H1 (cell line): ENCODE data around the gene CANT1. TPM values are rescaled to one million over a fixed set of nuclear protein-coding genes. Genes with fewer than 3 reads are reported as not detected.

Experiments used
- CTCF ChIA-PET: fragments of 300-600 bp; sonication (Branson Sonifier 250); formaldehyde crosslinking; loops from one replicate; lab custom pipeline; 2021; ENCODE audit not compliant: partially characterized antibody; lab: Charles Lee
- POLR2A ChIA-PET: fragments of 300-600 bp; sonication (Branson Sonifier 250); formaldehyde crosslinking; loops from one replicate; lab custom pipeline; 2021; ENCODE audit warnings: inconsistent platforms; ENCODE audit not compliant: partially characterized antibody; lab: Charles Lee
- DNase-seq, 2 experiments: peaks; one replicate each; pipeline versions ENCODE4 v3.0.0 to v3.0.0-alpha.2; 2010 to 2022; ENCODE audit warnings: low spot score in 2 of 2, low read depth in 1 of 2, mixed read lengths in 1 of 2
- FAIRE-seq: peaks from 2 replicates; lab custom pipeline; 2011; peaks lifted over from hg19 to GRCh38; lab: Jason Lieb, UNC
- H2AFZ ChIP-seq: 2 replicates; pipeline ENCODE4 v1.8.1; 2012; ENCODE audit warnings: low read length, inconsistent platforms
- H2AK5ac ChIP-seq: 2 replicates; pipeline ENCODE4 v1.6.1; 2013; ENCODE audit warnings: low read depth, low read length
- H2BK120ac ChIP-seq: replicated peaks from 2 replicates; pipeline ENCODE3; 2013; ENCODE audit warnings: low read depth, low read length, inconsistent platforms
- H2BK12ac ChIP-seq: 2 replicates; pipeline ENCODE4 v1.6.1; 2013; ENCODE audit warnings: low read depth, low read length
- H2BK15ac ChIP-seq: 2 replicates; pipeline ENCODE4 v1.6.1; 2013; ENCODE audit warnings: low read length
- H2BK20ac ChIP-seq: 2 replicates; pipeline ENCODE4 v1.6.1; 2013; ENCODE audit warnings: low read length
- H2BK5ac ChIP-seq: 2 replicates; pipeline ENCODE4 v1.6.1; 2013; ENCODE audit warnings: low read depth, low read length
- H3K14ac ChIP-seq: 2 replicates; pipeline ENCODE4 v1.6.1; 2013; ENCODE audit warnings: inconsistent platforms; ENCODE audit not compliant: insufficient read length
- H3K18ac ChIP-seq: 2 replicates; pipeline ENCODE4 v1.6.1; 2013; ENCODE audit warnings: low read length; ENCODE audit errors: extremely low read depth
- H3K23ac ChIP-seq: 2 replicates; pipeline ENCODE4 v1.6.1; 2013; ENCODE audit warnings: inconsistent platforms; ENCODE audit not compliant: insufficient read length
- H3K23me2 ChIP-seq: 2 replicates; pipeline ENCODE4 v1.6.1; 2013; ENCODE audit warnings: low read depth, low read length
- H3K27ac ChIP-seq: 2 replicates; pipeline ENCODE4 v1.6.1; 2011; ENCODE audit warnings: low read depth, low read length, inconsistent platforms
- H3K27me3 ChIP-seq, 4 experiments: replicated peaks in 1 of 4; 1 replicate in 1 of 4; 2 replicates in 3 of 4; pipeline versions ENCODE4 v1.6.1 to v1.8.1; 2011 to 2013; ENCODE audit warnings: low read length in 3 of 4, mild to moderate bottlenecking in 3 of 4, inconsistent platforms in 2 of 4, mixed read lengths in 2 of 4, moderate library complexity in 1 of 4; ENCODE audit not compliant: control insufficient read depth in 3 of 4, insufficient read depth in 3 of 4; ENCODE audit errors: extremely low read depth in 1 of 4
- H3K36me3 ChIP-seq, 4 experiments: 2 replicates each; pipeline versions ENCODE4 v1.6.1 to v1.8.1; 2011 to 2013; ENCODE audit warnings: mild to moderate bottlenecking in 4 of 4, low read length in 3 of 4, moderate library complexity in 2 of 4, control low read depth in 1 of 4, inconsistent platforms in 1 of 4; ENCODE audit not compliant: insufficient read depth in 4 of 4, control insufficient read depth in 2 of 4
- H3K4ac ChIP-seq: replicated peaks from 2 replicates; pipeline ENCODE3; 2013; ENCODE audit warnings: low read length, low read depth, mixed read lengths, inconsistent platforms; ENCODE audit not compliant: insufficient read length
- H3K4me1 ChIP-seq, 4 experiments: replicated peaks in 1 of 4; 1 replicate in 1 of 4; 2 replicates in 3 of 4; pipeline versions ENCODE4 v1.6.1 to v1.8.1; 2011 to 2013; ENCODE audit warnings: low read length in 3 of 4, inconsistent platforms in 2 of 4, mixed read lengths in 1 of 4; ENCODE audit not compliant: insufficient read depth in 4 of 4, control insufficient read depth in 3 of 4
- H3K4me2 ChIP-seq, 2 experiments: 2 replicates each; pipeline versions ENCODE4 v1.6.1 to v1.8.1; 2011 to 2013; ENCODE audit warnings: low read depth in 2 of 2, low read length in 2 of 2, control low read depth in 1 of 2, inconsistent platforms in 1 of 2, mild to moderate bottlenecking in 1 of 2; ENCODE audit not compliant: insufficient read depth in 1 of 2
- H3K4me3 ChIP-seq, 4 experiments: fragments of 200-600, 300-600 bp in 1 of 4; sonication (generic), shearing (Covaris generic), sonication (Bioruptor Twin) in 1 of 4; 2 replicates each; pipeline versions ENCODE4 v1.5.1 to v1.8.1; 2011 to 2016; ENCODE audit warnings: low read length in 4 of 4, low read depth in 3 of 4, control low read depth in 2 of 4, inconsistent platforms in 2 of 4, mild to moderate bottlenecking in 2 of 4, mixed read lengths in 1 of 4, moderate library complexity in 1 of 4; ENCODE audit not compliant: insufficient read depth in 2 of 4; ENCODE audit errors: extremely low read depth in 1 of 4
- H3K56ac ChIP-seq: replicated peaks from 2 replicates; pipeline ENCODE3; 2013; ENCODE audit warnings: low read depth, mild to moderate bottlenecking, mixed read lengths, low read length, inconsistent platforms; ENCODE audit not compliant: insufficient read length
- H3K79me1 ChIP-seq: 2 replicates; pipeline ENCODE4 v1.6.1; 2013; ENCODE audit warnings: low read depth, low read length, control low read depth
- H3K79me2 ChIP-seq, 2 experiments: 2 replicates each; pipeline versions ENCODE4 v1.6.1 to v1.8.1; 2012 to 2013; ENCODE audit warnings: low read length in 2 of 2, mild to moderate bottlenecking in 2 of 2, inconsistent platforms in 1 of 2; ENCODE audit not compliant: insufficient read depth in 2 of 2, control insufficient read depth in 1 of 2
- H3K9ac ChIP-seq, 4 experiments: replicated peaks in 1 of 4; 1 replicate in 1 of 4; 2 replicates in 3 of 4; pipeline versions ENCODE4 v1.6.1 to v1.8.1; 2011 to 2013; ENCODE audit warnings: low read depth in 3 of 4, low read length in 3 of 4, control low read depth in 2 of 4, mild to moderate bottlenecking in 2 of 4, moderate library complexity in 2 of 4, inconsistent platforms in 1 of 4; ENCODE audit errors: extremely low read depth in 1 of 4
- H3K9me3 ChIP-seq, 2 experiments: 2 replicates each; pipeline versions ENCODE4 v1.6.1 to v1.8.1; 2012 to 2013; ENCODE audit warnings: mild to moderate bottlenecking in 2 of 2, moderate library complexity in 2 of 2, control low read depth in 1 of 2, inconsistent platforms in 1 of 2, low read depth in 1 of 2, low read length in 1 of 2, mixed read lengths in 1 of 2; ENCODE audit not compliant: insufficient read depth in 2 of 2
- H4K20me1 ChIP-seq, 2 experiments: replicated peaks in 1 of 2; 2 replicates each; pipeline versions ENCODE3 to v1.8.1; 2011 to 2013; ENCODE audit warnings: inconsistent platforms in 2 of 2, low read length in 2 of 2, mild to moderate bottlenecking in 1 of 2; ENCODE audit not compliant: insufficient read depth in 2 of 2, control insufficient read depth in 1 of 2
- H4K5ac ChIP-seq: 2 replicates; pipeline ENCODE4 v1.6.1; 2013; ENCODE audit warnings: low read length, low read depth, mixed read lengths, inconsistent platforms; ENCODE audit not compliant: insufficient read length
- H4K8ac ChIP-seq: 2 replicates; pipeline ENCODE4 v1.8.0; 2013; ENCODE audit warnings: mild to moderate bottlenecking, moderate library complexity, low read length, inconsistent platforms; ENCODE audit not compliant: insufficient read depth; ENCODE audit errors: extremely low read depth
- H4K91ac ChIP-seq: replicated peaks from 2 replicates; pipeline ENCODE3; 2013; ENCODE audit warnings: low read length, mixed read lengths, inconsistent platforms; ENCODE audit not compliant: insufficient read length
- ATF3 ChIP-seq: IDR thresholded peaks from 2 replicates; pipeline ENCODE4 v1.6.1; 2011; ENCODE audit warnings: low read depth, mild to moderate bottlenecking, low read length; ENCODE audit not compliant: insufficient read depth
- BCL11A ChIP-seq, 2 experiments: IDR thresholded peaks; one replicate each; pipeline ENCODE4 v1.6.1; 2011; ENCODE audit warnings: low read depth in 2 of 2, low read length in 2 of 2, mild to moderate bottlenecking in 2 of 2
- BRCA1 ChIP-seq: IDR thresholded peaks from 2 replicates; pipeline ENCODE4 v1.6.1; 2012; ENCODE audit warnings: low read depth, low read length, improper control_type of control experiment
- CTBP2 ChIP-seq: IDR thresholded peaks from 2 replicates; pipeline ENCODE4 v1.7.0; 2011; ENCODE audit warnings: borderline replicate concordance, mild to moderate bottlenecking, moderate library complexity, mixed read lengths, low read length; ENCODE audit not compliant: insufficient read depth, insufficient read length
- E2F6 ChIP-seq: IDR thresholded peaks from 2 replicates; pipeline ENCODE4 v1.6.1; 2012; ENCODE audit warnings: inconsistent platforms
- HDAC2 ChIP-seq, 2 experiments: fragments of 300-600 bp in 1 of 2; sonication (generic) in 1 of 2; IDR thresholded peaks; 2 replicates each; pipeline ENCODE4 v1.6.1; 2011 to 2012; ENCODE audit warnings: low read depth in 2 of 2, low read length in 2 of 2, mild to moderate bottlenecking in 2 of 2, moderate library complexity in 2 of 2, borderline replicate concordance in 1 of 2, inconsistent platforms in 1 of 2
- KDM5A ChIP-seq: fragments of 200-600 bp; IDR thresholded peaks from 2 replicates; pipeline ENCODE4 v1.7.1; 2012; ENCODE audit warnings: mild to moderate bottlenecking, low read length, inconsistent platforms, mixed read lengths
- POU5F1 ChIP-seq: IDR thresholded peaks from 2 replicates; pipeline ENCODE4 v1.6.1; 2011; ENCODE audit warnings: low read depth, mild to moderate bottlenecking, low read length, moderate library complexity
- TEAD4 ChIP-seq: IDR thresholded peaks from 2 replicates; pipeline ENCODE4 v1.6.1; 2012; ENCODE audit warnings: low read depth, low read length, inconsistent platforms, mixed read lengths
- WGBS, 2 experiments: shearing (Covaris generic) in 1 of 2; methylation state at CpG; one replicate each; pipeline versions ENCODE4 v1.1.6 to v1.1.7; 2013 to 2015; ENCODE audit warnings: low lambda C conversion rate in 2 of 2, mixed read lengths in 2 of 2, inconsistent platforms in 1 of 2, low coverage in 1 of 2, missing lambda C conversion rate in 1 of 2; ENCODE audit not compliant: insufficient replicate concordance in 2 of 2, insufficient coverage in 1 of 2, insufficient read length in 1 of 2; ENCODE audit errors: extremely low coverage in 1 of 2, missing lambda C conversion rate in 1 of 2; 5-methylcytosine and 5-hydroxymethylcytosine counted together
- polyA plus RNA-seq, 7 experiments: library from polyadenylated mRNA; depleted of rRNA in 3 of 7; stranded (reverse) in 5 of 7; unstranded in 2 of 7; fragments of >200 nt in 5 of 7; fragments of 200-250 nt in 2 of 7; gene quantifications; 1 replicate in 5 of 7; 2 replicates in 1 of 7; 4 replicates in 1 of 7; pipeline versions ENCODE4 v1.2.1 to v1.2.3, GENCODE V29; 2011 to 2013; ENCODE audit warnings: missing spikeins in 2 of 7, mixed read lengths in 2 of 7
- total RNA-seq: library from RNA; stranded (reverse); fragmentation: NEBNext Ultra II Directional; extraction: Animal tissue kit (Norgen Biotek cat#: 25700); gene quantifications from 2 replicates; pipeline ENCODE4 v1.2.1, GENCODE V29; 2021

The CANT1 gene
- total and polyA plus RNA-seq, 2 of the 8 experiments (the other 6 are each of a cell fraction or from before 2014, with no cell fraction given): 23.0 to 32.6 TPM

GRCh38 chr17:78998311-78999055 lies 11.1 kb downstream of the CANT1 start:
- peaks cover 33 to 48% of the 10 kb centered on the region in 2 experiments for H4K20me1 ChIP-seq
- H3K36me3 ChIP-seq: peaks cover 0 to 4% (median 2%) of the 10 kb centered on the region in 4 experiments; a peak in 3 of 8 replicates
- peaks cover 0 to under 1% (median 0%) of the 10 kb centered on the region in 4 experiments; a peak in 1 of 7 replicates for H3K4me1 ChIP-seq
- no peak overlapping the region for H2BK15ac ChIP-seq
- peaks cover 3 to 4% of the 10 kb centered on the region in 2 experiments; a peak in 1 of 4 replicates for H3K79me2 ChIP-seq
- H3K79me1 ChIP-seq: no peaks in the 10 kb centered on the region; the same call in none of the 2 replicates
- no peak overlapping the region for H3K4me3 ChIP-seq
- H3K56ac ChIP-seq: no peak overlapping the region
- H2BK120ac ChIP-seq: no peak overlapping the region
- no peak overlapping the region for H3K27ac ChIP-seq
- H3K9ac ChIP-seq: no peak overlapping the region
- no peak overlapping the region for H4K8ac ChIP-seq
- WGBS, 2 experiments: 89% methylated on average over 28 of the region's 28 CpGs; no CpG with 5 or more reads in 1 of the 2 experiments
- no peak for FAIRE-seq
- H4K5ac ChIP-seq: no peak overlapping the region
- no peak overlapping the region for H3K4me2 ChIP-seq
- no peak overlapping the region for H2BK12ac ChIP-seq
- no peak overlapping the region for H2BK5ac ChIP-seq
- ChIA-PET CTCF (interaction anchor here (1.2 to 1.3 kb wide), 3 partner anchors 12 to 22 kb away, joined by 3 read pairs; no protein-coding TSS in a partner anchor), POLR2A (no interaction called here)
- H3K18ac ChIP-seq: no peak overlapping the region
- H3K4ac ChIP-seq: no peak overlapping the region
- TF ChIP-seq ATF3: no peak
- no peak for TF ChIP-seq TEAD4
- TF ChIP-seq E2F6: no peak
- no peak for TF ChIP-seq CTBP2
- no peak for TF ChIP-seq HDAC2 (IDR thresholded peaks at IDR 0.05; ENCODE audit: borderline replicate concordance in 1 of 2, low read depth in 2 of 2, low read length in 2 of 2)
- no peak for TF ChIP-seq BRCA1
- TF ChIP-seq POU5F1: no peak
- TF ChIP-seq BCL11A (IDR thresholded peaks at IDR 0.05; ENCODE audit: low read depth in 2 of 2, low read length in 2 of 2): no peak
- no peak for TF ChIP-seq KDM5A
- H3K23ac ChIP-seq: no peak overlapping the region
- H3K14ac ChIP-seq: no peak overlapping the region
- DNase-seq: no peak
- no peak overlapping the region for H2AK5ac ChIP-seq
- no peaks in the 10 kb centered on the region for H3K9me3 ChIP-seq
- no peaks in the 10 kb centered on the region for H3K23me2 ChIP-seq
- no peak overlapping the region for H2BK20ac ChIP-seq
- peaks cover 11 to 38% (median 33%) of the 10 kb centered on the region in 4 experiments for H3K27me3 ChIP-seq
- no peak overlapping the region for H4K91ac ChIP-seq
- H2AFZ ChIP-seq: no peak overlapping the region
